ENCODE measurements around the gene KCNG3.

Gene KCNG3

GRCh38 chr2:42493468-42494354 lies at the start of gene KCNG3:
TSS of gene KCNG3 (minus strand) at chr2:42493982. CDS start at chr2:42493501, 481 bp downstream.
- DNase-seq (ENCODE audit: low spot score in 2 of 2) = peak; percentile 81 to 91
- peak within 1 kb of the TSS; percentile 56 for H3K4me3 ChIP-seq
- H3K36me3 ChIP-seq (replicated peaks) = no peaks in the 10 kb centered on the region
- H3K9me3 ChIP-seq = no peaks in the 10 kb centered on the region
- in situ Hi-C loops (cut with MboI; ENCODE audit: low sequenced_read_pairs) = no loop called here
- peaks cover 17% of the 10 kb centered on the region for H3K4me1 ChIP-seq
- no peaks in the 10 kb centered on the region for H3K27me3 ChIP-seq (ENCODE audit: low read depth)

- Histone ChIP-seq H3K36me3 (replicated peaks) (no peaks in the 10 kb centered on the region), H3K4me1 (peaks cover 54% of the 10 kb centered on the region), H3K9me3 (0 out of 2 replicates have a peak, but pooled peaks cover 3% of the 10 kb centered on the region), H3K27me3 (ENCODE audit: low read depth) (no peaks in the 10 kb centered on the region), H3K4me3 (no peak overlapping the region)
- in situ Hi-C loops (cut with MboI; ENCODE audit: low sequenced_read_pairs) = no loop called here
- no peak for DNase-seq (ENCODE audit: low spot score in 2 of 2)
Measured at GRCh38 chr2:42542871-42543270, 49.1 kb upstream of the KCNG3 start.

GRCh38 chr2:42537493-42537892 lies 43.7 kb upstream of the KCNG3 start:
- DNase-seq (ENCODE audit: low spot score in 2 of 2) = no peak
- H3K4me3 ChIP-seq = no peak overlapping the region
- in situ Hi-C loops (cut with MboI; ENCODE audit: low sequenced_read_pairs) = no loop called here
- peaks cover 9% of the 10 kb centered on the region for H3K4me1 ChIP-seq
- H3K9me3 ChIP-seq = 0 out of 2 replicates have a peak, but pooled peaks cover 3% of the 10 kb centered on the region
- no peaks in the 10 kb centered on the region for H3K36me3 ChIP-seq (replicated peaks)
- H3K27me3 ChIP-seq (ENCODE audit: low read depth) = no peaks in the 10 kb centered on the region

- Histone ChIP-seq H3K4me3 (no peak overlapping the region), H3K36me3 (replicated peaks) (no peaks in the 10 kb centered on the region), H3K4me1 (no peaks in the 10 kb centered on the region; the same call in 1 of the 2 replicates), H3K27me3 (ENCODE audit: low read depth) (no peaks in the 10 kb centered on the region), H3K9me3 (no peaks in the 10 kb centered on the region)
- in situ Hi-C loops (cut with MboI; ENCODE audit: low sequenced_read_pairs) = no loop called here
- DNase-seq (ENCODE audit: low spot score in 2 of 2) = no peak
Measured at GRCh38 chr2:42532397-42532796, 38.6 kb upstream of the KCNG3 start.

GRCh38 chr2:42523341-42523740 lies 29.6 kb upstream of the KCNG3 start:
- H3K4me3 ChIP-seq = no peak overlapping the region
- H3K36me3 ChIP-seq (replicated peaks) = no peaks in the 10 kb centered on the region
- in situ Hi-C loops (cut with MboI; ENCODE audit: low sequenced_read_pairs) = no loop called here
- no peak for DNase-seq (ENCODE audit: low spot score in 2 of 2)
- H3K4me1 ChIP-seq = peaks cover 3% of the 10 kb centered on the region
- no peaks in the 10 kb centered on the region; the same call in 1 of the 2 replicates for H3K9me3 ChIP-seq
- no peaks in the 10 kb centered on the region for H3K27me3 ChIP-seq (ENCODE audit: low read depth)

GRCh38 chr2:42522035-42522434 lies 28.3 kb upstream of the KCNG3 start:
- DNase-seq (ENCODE audit: low spot score in 2 of 2) = no peak
- Histone ChIP-seq H3K36me3 (replicated peaks) (no peaks in the 10 kb centered on the region), H3K27me3 (ENCODE audit: low read depth) (no peaks in the 10 kb centered on the region), H3K9me3 (no peaks in the 10 kb centered on the region; the same call in 1 of the 2 replicates), H3K4me1 (peaks cover 3% of the 10 kb centered on the region), H3K4me3 (no peak overlapping the region)
- in situ Hi-C loops (cut with MboI; ENCODE audit: low sequenced_read_pairs) = no loop called here

- Histone ChIP-seq H3K9me3 (no peaks in the 10 kb centered on the region; the same call in 1 of the 2 replicates), H3K4me3 (no peak overlapping the region), H3K27me3 (ENCODE audit: low read depth) (no peaks in the 10 kb centered on the region), H3K4me1 (peaks cover 3% of the 10 kb centered on the region; the same call in 1 of the 2 replicates), H3K36me3 (replicated peaks) (no peaks in the 10 kb centered on the region)
- in situ Hi-C loops (cut with MboI; ENCODE audit: low sequenced_read_pairs) = no loop called here
- no peak for DNase-seq (ENCODE audit: low spot score in 2 of 2)
Measured at GRCh38 chr2:42519624-42520023, 25.8 kb upstream of the KCNG3 start.

GRCh38 chr2:42516418-42516901 lies 22.7 kb upstream of the KCNG3 start:
- in situ Hi-C loops (cut with MboI; ENCODE audit: low sequenced_read_pairs) = no loop called here
- Histone ChIP-seq H3K4me1 (peaks cover 20% of the 10 kb centered on the region), H3K9me3 (no peaks in the 10 kb centered on the region), H3K36me3 (replicated peaks) (no peaks in the 10 kb centered on the region), H3K4me3 (no peak overlapping the region), H3K27me3 (ENCODE audit: low read depth) (no peaks in the 10 kb centered on the region)
- DNase-seq (ENCODE audit: low spot score in 2 of 2) = no peak

- in situ Hi-C loops (cut with MboI; ENCODE audit: low sequenced_read_pairs) = no loop called here
- Histone ChIP-seq H3K36me3 (replicated peaks) (no peaks in the 10 kb centered on the region), H3K4me3 (no peak overlapping the region), H3K4me1 (peaks cover 25% of the 10 kb centered on the region), H3K9me3 (no peaks in the 10 kb centered on the region), H3K27me3 (ENCODE audit: low read depth) (no peaks in the 10 kb centered on the region)
- DNase-seq (ENCODE audit: low spot score in 2 of 2) = peak; percentile 52 to 71
Measured at GRCh38 chr2:42513252-42513918, 19.6 kb upstream of the KCNG3 start.

GRCh38 chr2:42510608-42511243 lies 16.9 kb upstream of the KCNG3 start:
- H3K9me3 ChIP-seq = no peaks in the 10 kb centered on the region
- H3K4me3 ChIP-seq = no peak overlapping the region
- no peak for DNase-seq (ENCODE audit: low spot score in 2 of 2)
- in situ Hi-C loops (cut with MboI; ENCODE audit: low sequenced_read_pairs) = no loop called here
- H3K4me1 ChIP-seq = peaks cover 22% of the 10 kb centered on the region
- H3K36me3 ChIP-seq (replicated peaks) = no peaks in the 10 kb centered on the region
- no peaks in the 10 kb centered on the region for H3K27me3 ChIP-seq (ENCODE audit: low read depth)

GRCh38 chr2:42510191-42510590 lies 16.4 kb upstream of the KCNG3 start:
- no peak overlapping the region for H3K4me3 ChIP-seq
- in situ Hi-C loops (cut with MboI; ENCODE audit: low sequenced_read_pairs) = no loop called here
- no peak for DNase-seq (ENCODE audit: low spot score in 2 of 2)
- H3K4me1 ChIP-seq = peaks cover 22% of the 10 kb centered on the region
- no peaks in the 10 kb centered on the region for H3K27me3 ChIP-seq (ENCODE audit: low read depth)
- H3K36me3 ChIP-seq (replicated peaks) = no peaks in the 10 kb centered on the region
- no peaks in the 10 kb centered on the region for H3K9me3 ChIP-seq

GRCh38 chr2:42504364-42505230 lies 10.8 kb upstream of the KCNG3 start:
- peaks cover 5% of the 10 kb centered on the region for H3K36me3 ChIP-seq (replicated peaks)
- in situ Hi-C loops (cut with MboI; ENCODE audit: low sequenced_read_pairs) = loop anchor here (10.0 kb wide), 1 partner anchor 160 kb away; no protein-coding TSS in a partner anchor
- H3K9me3 ChIP-seq = no peaks in the 10 kb centered on the region
- no peak overlapping the region for H3K4me3 ChIP-seq
- no peak for DNase-seq (ENCODE audit: low spot score in 2 of 2)
- H3K27me3 ChIP-seq (ENCODE audit: low read depth) = no peaks in the 10 kb centered on the region
- no peaks in the 10 kb centered on the region; the same call in 1 of the 2 replicates for H3K4me1 ChIP-seq

GRCh38 chr2:42503291-42503690 lies 9.5 kb upstream of the KCNG3 start:
- in situ Hi-C loops (cut with MboI; ENCODE audit: low sequenced_read_pairs) = loop anchor here (10.0 kb wide), 1 partner anchor 162 kb away; no protein-coding TSS in a partner anchor
- H3K36me3 ChIP-seq (replicated peaks) = peaks cover 5% of the 10 kb centered on the region
- H3K4me3 ChIP-seq = no peak overlapping the region
- H3K4me1 ChIP-seq = peaks cover 4% of the 10 kb centered on the region
- no peaks in the 10 kb centered on the region for H3K27me3 ChIP-seq (ENCODE audit: low read depth)
- no peak for DNase-seq (ENCODE audit: low spot score in 2 of 2)
- H3K9me3 ChIP-seq = no peaks in the 10 kb centered on the region
